GM19372 (cell line): ENCODE data around the gene XYLT1.

Source experiments
- ATAC-seq: cut with Tn5 transposase; IDR thresholded peaks from one replicate; pipeline ENCODE4 v1.9.1; 2021; ENCODE audit warnings: mild to moderate bottlenecking, low read depth, moderate library complexity; ENCODE audit not compliant: unreplicated experiment

XYLT1 gene

DNA sequence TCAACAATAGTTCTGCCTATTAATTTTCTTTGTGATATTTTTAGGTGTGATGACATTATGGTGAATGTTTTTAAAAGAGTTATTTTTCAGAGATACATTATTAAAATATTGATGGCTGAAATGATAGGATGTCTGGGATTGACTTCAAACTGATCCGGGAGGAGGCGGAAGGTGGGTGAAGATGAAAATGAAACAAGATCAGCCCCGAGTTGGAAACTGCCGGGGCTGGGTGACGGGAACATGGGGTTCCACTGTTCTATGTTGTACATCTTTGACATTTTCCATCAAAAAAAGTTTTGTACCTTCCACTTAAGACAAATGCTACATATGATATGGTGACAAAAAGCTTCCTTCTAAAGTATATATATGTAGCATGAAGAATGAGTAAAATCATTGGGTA is 336.9 kb downstream of the XYLT1 start:
- no peak for ATAC-seq

DNA sequence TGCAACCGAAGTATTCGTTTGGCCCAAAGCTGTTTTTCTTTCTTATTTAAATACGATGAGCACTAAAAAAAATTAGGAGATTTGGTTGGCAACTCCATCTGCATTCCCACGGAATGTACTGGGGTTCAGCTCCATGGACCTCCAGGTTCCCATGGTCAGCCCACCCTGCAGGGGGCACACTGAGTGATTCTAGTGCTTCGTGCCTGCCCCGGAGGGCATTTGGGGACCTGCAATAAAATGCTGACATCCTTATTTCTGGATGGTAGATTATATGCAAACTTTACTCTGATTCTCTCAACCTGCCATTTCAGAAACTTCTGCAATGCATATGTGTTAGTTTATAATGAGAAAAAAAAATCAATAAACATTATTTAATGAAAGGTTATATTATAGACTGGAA is 339.4 kb downstream of the XYLT1 start:
- no peak for ATAC-seq

DNA sequence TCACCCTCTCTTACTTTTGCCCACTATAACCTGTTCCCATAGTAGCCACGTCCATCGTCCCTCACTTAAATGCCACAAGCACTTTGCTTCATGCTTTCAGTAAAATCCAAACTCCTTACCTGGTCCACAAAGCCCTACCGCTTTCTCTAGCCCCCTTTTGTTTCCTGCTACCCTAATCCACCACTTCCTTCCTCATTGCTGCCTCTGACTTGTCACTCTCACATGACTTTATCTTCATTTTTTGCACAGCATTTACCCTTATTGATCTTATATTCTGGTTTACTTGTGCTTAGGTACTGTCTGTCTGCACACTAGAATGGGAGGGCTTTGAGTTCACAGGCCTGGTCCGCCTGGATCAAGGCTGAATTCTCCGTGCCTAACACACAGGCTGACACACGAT is 340.0 kb downstream of the XYLT1 start:
- ATAC-seq, result no peak

DNA sequence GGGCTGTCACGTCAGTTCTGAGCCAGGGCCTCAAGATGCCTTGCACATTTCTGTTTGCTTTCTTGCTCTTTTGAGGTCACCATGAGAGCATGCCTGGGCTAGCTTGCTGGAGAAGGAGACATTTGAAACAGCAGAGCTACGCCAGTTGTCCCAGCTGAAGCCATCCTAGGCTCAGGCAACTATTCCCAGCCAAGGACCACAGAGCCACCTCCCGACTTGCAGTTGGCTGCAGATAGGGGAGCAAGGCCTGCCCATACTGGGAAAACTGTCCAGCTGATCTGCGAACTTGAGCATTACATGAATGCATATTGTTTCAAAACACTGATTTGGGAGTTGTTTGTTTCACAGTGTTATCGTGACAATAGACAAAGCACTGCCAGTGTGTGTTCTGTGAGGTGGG is 340.8 kb downstream of the XYLT1 start:
- no peak for ATAC-seq

DNA sequence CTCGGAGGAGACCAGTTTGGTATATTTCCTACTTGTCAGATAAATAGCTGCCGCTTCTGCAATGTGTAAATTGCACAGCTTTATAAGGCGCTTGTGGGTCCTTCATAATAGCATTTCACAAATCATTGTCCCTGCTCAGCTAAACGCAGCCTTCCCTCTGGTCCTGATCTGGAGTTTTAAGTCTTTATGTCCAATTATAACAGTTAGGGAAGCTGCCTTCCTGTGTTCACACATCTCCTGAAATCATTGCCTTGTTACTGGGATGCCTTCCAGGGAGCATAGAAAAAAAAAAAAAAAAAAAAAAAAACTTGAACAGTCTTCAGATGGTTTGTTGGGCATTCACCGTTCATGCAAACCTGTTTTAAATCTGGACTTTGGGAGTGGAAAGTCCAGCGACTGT is 342.0 kb downstream of the XYLT1 start:
- no peak for ATAC-seq

DNA sequence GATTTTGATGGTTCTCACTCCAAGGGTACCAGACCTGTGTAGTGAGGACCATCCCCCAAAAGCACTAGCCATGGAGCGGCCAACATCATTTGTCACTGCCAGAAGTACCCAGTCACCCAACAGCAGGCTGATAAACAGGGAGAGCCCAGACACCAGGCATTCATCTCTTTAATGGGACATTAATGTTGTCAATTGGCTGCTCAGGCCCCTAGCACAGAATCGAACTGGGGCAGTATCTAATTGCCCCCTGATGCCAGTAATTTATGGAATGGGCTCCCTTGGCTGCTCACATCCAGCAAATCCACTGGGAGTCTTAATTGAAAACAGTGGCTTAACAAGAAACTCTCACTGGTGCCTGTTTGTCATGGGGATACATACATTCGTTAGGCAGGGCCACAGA is 344.6 kb downstream of the XYLT1 start:
- ATAC-seq, result no peak

DNA sequence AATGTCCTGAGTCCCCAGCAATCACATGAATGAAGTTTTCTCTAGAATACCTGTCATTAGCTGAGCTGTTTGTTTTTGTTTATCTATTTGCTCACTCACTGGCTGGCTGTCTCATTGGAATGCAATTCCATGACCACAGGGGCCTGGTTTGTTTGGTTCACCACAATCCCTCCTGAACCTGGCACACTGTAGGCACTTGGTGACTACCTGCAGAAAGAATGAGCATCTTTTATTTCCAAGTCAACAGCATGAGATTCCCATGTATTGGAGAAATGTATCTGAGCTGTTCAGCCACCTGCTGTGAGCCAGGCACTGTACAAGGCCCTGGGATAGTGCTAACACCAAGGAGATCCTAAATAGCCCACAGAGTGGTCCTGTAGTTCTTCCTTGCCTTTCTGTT is 345.1 kb downstream of the XYLT1 start:
- ATAC-seq, result no peak

DNA sequence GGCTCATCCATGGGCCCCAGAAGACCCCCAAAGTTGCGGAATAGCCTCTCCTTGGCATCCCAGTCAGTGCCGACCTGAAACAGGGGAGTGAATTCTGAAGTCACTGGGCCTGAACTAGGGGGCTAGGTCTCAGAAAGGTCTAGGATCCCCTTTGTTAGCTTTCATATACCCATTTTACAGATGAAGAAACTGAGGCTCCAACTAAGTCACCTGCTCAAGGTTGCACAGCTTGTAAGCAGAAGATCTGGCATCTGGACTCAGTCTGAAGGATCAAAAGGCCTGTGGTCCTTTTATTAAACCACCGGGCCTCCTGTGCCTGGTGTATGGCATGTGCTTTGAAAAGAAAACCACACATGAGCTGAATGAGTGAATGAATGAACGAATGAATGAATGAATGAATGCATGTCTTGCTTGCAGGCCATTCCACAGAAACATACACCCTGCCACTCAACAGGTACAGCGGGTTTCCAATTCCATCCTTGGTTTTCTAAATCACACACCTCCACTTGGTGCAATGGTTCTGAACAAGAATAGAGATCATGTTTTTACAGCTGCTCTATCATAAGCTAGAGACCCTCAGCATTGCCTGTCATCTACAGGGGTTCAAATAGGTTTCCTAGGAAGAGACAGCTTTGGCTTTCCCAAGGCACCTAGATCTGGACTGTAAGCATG is 352.7 kb downstream of the XYLT1 start:
- ATAC-seq, result no peak

DNA sequence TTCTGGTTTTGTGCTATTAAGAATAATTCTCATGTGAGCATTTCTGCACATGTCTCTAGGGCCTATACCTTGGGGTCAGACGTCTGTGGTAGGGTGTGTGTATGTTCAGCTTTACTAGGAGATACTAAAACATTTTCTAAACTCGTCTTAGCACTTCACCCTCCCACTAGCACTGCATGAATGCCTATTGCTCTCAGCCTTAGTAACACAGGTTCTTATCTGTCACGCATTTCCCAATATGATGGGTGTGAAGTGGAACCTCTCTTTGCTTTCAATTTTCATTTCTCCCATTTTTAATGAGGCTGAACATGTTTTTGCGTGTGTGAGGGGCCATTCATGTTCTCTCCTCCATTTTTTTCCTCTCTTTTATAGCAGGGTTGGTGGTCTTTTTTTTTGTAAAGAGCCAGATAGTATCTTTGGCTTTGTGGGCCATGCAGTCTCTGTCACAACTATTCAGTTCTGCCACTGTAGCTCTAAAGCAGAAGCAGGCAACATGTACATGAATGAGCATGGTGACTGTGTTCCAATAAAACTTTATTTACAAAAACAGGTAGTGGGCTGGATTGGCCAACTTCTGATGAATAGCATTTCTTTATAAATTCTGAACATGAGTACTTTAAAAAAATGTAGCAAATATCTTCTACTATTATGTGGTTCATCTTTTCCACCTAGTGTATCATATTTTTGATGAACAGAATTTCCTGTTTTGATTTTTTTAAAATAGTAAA is 354.0 kb downstream of the XYLT1 start:
- no peak for ATAC-seq

DNA sequence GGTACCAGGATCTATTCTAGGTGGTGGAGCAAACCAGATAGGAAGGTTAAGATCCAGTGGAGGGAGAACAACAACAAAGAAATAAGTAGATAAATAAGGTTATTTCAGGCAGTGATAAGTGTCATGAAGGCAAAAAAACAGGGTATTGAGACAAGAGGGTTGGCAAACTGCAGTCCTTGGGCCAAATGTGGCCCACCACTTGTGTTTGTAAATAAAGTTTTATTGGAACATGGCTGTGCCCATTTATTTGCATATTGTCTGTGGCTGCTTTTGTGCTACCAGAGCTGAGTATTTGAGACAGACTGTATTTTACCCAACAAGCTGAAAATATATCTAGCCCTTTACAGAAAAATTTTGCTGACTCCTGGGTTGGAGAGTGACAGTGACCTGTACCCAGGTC is 361.3 kb downstream of the XYLT1 start:
- no peak for ATAC-seq

DNA sequence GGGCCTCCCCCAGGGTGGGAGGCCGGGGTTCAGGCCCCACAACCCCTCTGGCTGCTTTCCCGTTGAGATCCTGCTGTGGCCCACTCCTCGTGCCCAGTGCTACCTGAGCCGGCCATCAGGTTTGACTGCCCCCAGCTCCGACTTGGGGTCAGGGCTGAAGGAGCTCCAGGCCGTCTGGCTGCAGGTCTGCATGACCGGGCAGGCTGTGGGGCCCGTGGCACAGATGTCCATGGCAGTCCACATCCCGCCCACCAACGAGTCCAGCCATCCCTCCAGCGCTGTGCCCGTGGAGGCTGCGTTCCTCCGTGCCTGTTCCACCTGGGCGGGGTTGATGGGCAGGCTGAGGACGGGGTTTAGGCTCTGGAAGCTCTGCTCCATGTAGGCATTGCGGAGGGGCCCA is 362.2 kb downstream of the XYLT1 start:
- no peak for ATAC-seq

DNA sequence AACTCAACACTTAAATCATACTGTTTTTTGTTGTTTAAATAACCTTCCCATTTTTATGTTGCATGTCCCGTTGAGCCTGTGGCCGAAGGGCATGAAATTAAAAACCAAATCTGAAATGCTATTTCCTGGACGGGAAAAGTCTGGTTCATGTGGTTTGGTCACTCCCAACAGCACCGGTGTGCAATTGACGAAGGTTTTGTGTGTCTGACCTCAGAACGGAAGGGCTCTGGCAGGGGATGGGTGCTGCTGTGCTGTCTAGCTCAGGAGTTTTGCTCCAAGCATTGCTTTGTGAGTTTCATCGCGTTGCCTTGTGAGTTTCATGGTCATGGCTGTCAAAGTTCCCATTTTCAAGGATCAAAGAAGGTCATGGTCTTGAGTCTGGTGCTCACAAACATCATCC is 363.3 kb downstream of the XYLT1 start:
- ATAC-seq, result no peak

DNA sequence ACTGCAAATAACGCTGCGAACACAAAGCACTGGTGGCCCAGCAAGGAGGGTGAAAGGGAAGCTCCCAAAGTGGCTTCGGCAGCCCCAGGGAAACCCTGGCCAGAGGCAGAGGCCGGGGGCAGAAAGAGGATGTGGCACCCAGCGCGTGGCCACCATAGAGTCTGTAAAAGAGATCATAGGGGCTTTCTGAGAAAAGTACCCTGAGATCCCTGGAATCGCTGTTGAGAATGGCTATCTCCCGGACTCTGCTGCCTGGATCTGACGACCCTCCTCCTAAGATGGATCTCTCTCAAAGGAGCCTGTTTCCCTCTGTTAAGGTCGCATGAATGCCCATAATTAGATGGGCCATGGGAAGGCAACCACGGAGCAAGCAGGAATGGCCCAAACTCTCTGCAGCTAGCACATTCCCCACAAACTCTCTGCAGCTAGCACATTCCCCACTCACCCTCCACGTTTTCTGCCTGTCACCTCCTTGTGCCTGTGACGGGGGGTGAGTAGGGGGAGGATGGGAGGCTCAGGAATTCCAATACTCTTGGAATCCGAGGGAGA is 364.4 kb downstream of the XYLT1 start:
- no peak for ATAC-seq

DNA sequence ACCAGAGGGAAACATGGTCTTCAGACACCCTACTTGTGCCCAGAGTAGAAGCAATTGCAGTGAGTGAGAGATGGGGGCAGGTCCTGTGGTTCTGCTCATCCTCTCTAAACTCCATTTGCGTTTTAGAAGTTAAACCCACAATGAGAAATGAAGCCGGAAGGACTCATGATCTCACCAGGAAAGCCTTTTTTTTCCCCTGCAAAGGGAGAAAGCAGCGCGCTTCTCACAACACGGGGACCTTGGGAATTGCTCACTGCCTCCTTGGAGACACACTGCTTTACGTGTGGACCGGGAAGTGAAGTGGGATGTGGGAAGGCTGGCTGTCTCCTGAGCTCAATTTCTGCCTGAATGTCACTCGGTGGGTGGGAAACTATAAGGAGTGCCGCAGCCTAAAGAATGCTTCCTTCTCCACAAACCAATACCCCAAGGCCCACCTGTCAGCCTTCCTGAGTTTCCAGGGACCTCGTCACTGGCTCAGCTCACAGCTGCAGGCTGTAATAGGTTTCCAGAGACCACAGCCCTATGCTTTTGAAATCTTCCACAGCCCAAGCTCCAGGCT is 365.4 kb downstream of the XYLT1 start:
- ATAC-seq, result no peak

DNA sequence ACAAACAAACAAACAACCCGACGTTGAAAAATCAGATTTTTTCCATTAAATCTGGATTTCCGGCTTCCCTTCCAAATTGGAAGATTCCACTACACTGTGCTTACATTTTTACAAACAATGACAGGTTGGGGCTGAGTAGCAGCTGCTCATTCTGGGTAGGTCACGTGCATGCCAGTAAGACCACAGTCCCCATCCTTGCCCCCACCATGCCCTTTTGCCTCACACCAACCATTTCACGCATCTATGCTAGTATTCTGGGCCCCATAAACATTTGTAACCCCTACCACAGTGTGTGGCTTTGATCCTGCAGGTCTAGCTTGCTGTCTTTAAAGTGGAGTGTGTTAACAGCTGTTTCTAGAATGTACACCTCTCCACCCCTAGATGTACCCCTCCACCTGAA is 366.1 kb downstream of the XYLT1 start:
- ATAC-seq, result no peak

DNA sequence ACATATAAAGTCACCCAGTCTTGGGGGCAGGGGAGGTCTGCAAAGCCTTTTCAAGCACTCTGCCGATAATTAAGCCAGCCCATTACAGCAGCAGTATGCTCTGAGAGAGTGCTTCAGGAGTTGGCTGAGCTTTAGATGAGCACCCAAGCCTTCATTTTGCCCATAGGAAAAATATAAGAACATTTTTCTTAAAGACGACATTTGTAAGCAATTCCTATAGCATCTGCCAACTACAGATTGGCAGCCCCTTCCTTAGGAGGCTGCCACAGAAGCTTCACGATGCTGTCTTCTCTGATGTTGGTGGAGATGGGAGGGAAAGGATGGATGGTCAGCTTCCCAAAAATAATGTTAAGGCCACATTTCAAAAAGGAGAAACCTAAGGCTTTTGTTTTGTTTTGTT is 367.5 kb downstream of the XYLT1 start:
- no peak for ATAC-seq

DNA sequence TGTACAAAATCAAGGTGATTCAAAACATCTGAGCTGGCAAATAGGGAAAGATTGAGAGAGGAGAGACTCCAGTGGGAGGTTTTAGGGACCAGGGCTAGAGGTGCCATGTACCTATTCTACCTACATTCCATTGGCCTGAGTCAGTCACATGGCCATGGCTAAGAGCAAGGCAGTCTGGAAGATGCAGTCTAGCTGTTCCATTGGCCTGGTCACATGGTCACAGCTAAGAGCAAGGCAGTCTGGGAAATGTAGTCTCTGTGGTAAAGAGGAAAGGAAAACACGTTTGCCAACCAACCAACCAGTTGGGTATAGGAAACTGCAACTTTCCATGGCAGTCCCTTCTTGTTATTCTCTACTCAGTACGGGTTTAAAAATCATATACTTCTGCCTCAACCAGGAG is 369.1 kb downstream of the XYLT1 start:
- no peak for ATAC-seq

DNA sequence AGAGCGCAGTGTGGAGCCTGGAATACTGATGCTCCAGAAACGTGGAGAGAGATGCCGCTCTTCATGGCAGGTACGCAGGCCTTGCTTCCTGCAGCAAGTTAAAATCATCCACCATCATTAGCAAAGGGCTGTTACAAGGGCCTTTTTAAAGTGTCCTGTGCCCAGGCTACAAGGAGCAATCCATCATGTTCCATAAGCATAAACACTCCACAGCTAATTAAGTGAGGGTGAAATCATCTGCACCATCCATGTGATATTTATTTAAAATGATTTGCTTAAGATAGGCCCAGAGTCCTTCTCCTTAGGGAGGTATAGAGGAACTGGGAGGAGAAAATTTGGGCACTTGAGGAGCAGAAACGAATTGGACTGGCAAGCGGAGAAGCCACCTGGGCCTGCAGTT is 372.1 kb downstream of the XYLT1 start:
- no peak for ATAC-seq

DNA sequence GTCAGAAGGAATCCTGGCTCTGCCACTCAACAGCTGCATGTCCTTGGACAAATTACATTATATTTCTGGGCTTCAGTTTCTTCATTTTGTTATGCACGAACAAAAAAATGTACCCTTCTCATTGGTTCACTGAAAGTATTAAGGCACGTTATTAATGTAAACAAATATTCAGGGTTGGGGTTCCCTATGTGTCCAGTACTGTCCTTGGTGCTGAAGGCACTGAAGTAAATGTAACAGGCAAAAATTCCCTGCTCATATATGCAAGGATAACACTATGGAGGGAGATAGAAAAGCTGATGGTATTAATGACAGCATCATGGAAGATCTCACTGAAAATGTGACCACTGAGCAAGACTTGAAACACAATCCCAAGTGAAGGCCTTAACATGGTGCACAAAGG is 386.6 kb downstream of the XYLT1 start:
- ATAC-seq, result no peak

DNA sequence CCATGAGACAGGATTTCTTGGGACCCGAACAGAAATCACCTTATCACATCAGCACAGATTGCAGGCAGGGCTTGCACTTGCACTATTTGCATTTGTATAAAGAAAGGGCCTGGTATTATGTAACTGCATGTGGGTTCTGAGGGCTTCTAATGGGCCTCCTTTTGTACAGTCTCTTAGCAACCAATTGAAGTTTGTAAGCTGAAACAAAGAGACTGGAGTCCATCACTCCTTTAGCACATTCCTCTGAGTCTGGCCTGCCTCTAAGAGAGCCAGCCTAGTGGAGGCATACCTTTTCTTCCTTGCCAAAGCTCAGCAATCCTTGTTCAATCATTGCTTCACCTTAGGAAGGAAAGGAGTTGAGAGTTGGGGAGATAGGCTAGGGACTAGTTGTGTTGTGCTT is 387.1 kb downstream of the XYLT1 start:
- ATAC-seq, result no peak

DNA sequence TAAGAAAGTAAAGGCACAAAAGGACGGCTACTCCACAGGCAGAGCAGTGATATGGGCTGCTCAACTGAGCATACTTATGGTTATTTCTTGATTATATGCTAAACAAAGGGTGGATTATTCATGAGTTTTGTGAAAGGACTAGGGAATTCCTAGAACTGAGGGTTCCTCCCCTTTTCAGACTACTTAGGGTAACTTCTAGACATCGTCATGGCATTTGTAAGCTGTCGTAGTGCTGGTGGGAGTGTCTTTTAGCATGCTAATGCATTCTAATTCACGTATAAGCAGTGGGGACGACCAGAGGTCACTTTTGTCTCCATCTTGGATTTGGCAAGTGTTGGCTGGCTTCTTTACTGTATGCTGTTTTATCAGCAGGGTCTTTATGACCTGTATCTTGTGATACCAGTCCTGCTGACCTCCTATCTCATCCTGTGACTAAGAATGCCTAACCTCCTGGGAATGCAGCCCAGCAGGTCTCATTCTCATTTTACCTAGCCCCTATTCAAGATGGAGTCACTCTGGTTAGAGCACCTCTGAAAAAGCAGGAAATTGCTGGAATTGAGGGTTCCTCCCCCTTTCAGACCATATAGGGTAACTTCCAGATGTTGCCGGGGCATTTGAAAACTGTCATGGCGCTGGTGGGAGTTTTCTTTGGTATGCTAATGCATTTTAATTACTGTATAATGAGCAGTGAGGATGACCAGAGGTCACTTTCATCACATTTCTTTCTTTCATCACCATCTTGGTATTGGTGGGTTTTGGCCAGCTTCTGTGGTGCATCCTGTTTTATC is 388.5 kb downstream of the XYLT1 start:
- ATAC-seq, result no peak
